ENCODE data around the gene ARNT2.

GRCh38 chr15:80512726-80513660, 108.8 kb downstream of the ARNT2 start:
- TF ChIP-seq, protein P1, sequence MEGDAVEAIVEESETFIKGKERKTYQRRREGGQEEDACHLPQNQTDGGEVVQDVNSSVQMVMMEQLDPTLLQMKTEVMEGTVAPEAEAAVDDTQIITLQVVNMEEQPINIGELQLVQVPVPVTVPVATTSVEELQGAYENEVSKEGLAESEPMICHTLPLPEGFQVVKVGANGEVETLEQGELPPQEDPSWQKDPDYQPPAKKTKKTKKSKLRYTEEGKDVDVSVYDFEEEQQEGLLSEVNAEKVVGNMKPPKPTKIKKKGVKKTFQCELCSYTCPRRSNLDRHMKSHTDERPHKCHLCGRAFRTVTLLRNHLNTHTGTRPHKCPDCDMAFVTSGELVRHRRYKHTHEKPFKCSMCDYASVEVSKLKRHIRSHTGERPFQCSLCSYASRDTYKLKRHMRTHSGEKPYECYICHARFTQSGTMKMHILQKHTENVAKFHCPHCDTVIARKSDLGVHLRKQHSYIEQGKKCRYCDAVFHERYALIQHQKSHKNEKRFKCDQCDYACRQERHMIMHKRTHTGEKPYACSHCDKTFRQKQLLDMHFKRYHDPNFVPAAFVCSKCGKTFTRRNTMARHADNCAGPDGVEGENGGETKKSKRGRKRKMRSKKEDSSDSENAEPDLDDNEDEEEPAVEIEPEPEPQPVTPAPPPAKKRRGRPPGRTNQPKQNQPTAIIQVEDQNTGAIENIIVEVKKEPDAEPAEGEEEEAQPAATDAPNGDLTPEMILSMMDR (IDR thresholded peaks at IDR 0.05) = no peak
- no peak for TF ChIP-seq POLR2A (IDR thresholded peaks at IDR 0.05)

Measured in testis (tissue), 2 donors.